Neural crest cell (in vitro differentiated cells): ENCODE results near the gene NPC1. TPM values are rescaled to one million over a fixed set of nuclear protein-coding genes. Genes with fewer than 3 reads are reported as not detected.
"Not testable (repeated sequence)": the region's sequence is repeated elsewhere in the genome, so short reads cannot be mapped to it uniquely, and the experiment has no call there.

ENCODE experiments used
- DNase-seq: peaks from one replicate; pipeline ENCODE4 v3.0.0; 2021; ENCODE audit warnings: low read depth, mixed read lengths, low spot score
- H3K27ac Mint-ChIP-seq: one replicate; pipeline ENCODE4 v1.8.0; 2021; ENCODE audit warnings: mild to moderate bottlenecking, mixed read lengths; ENCODE audit not compliant: unreplicated experiment
- H3K27me3 Mint-ChIP-seq: 2 replicates; pipeline ENCODE4 v1.8.0; 2021; ENCODE audit warnings: low read depth, mild to moderate bottlenecking, mixed read lengths
- H3K36me3 Mint-ChIP-seq: 2 replicates; pipeline ENCODE4 v1.8.0; 2021; ENCODE audit warnings: low read depth, mild to moderate bottlenecking, mixed read lengths
- H3K4me1 Mint-ChIP-seq: 2 replicates; pipeline ENCODE4 v1.8.0; 2021; ENCODE audit warnings: mixed read lengths
- H3K4me3 Mint-ChIP-seq: one replicate; pipeline ENCODE4 v1.8.0; 2021; ENCODE audit warnings: mild to moderate bottlenecking, mixed read lengths
- H3K9me3 Mint-ChIP-seq: 2 replicates; pipeline ENCODE4 v1.8.0; 2021; ENCODE audit warnings: mixed read lengths
- total RNA-seq: library from RNA; stranded (reverse); gene quantifications from 2 replicates; pipeline ENCODE4 v1.2.1, GENCODE V29; 2021
- TF ChIP-seq, protein P1 (sequence below): fragments of 200-600 bp; sonication (generic); conservative IDR thresholded peaks from 2 replicates; pipeline ENCODE4 v1.5.0; 2021; ENCODE audit warnings: antibody characterized with exemption, mild to moderate bottlenecking

Gene NPC1
- total RNA-seq, 1 donor from 2014 or later: 62.7 TPM

DNA sequence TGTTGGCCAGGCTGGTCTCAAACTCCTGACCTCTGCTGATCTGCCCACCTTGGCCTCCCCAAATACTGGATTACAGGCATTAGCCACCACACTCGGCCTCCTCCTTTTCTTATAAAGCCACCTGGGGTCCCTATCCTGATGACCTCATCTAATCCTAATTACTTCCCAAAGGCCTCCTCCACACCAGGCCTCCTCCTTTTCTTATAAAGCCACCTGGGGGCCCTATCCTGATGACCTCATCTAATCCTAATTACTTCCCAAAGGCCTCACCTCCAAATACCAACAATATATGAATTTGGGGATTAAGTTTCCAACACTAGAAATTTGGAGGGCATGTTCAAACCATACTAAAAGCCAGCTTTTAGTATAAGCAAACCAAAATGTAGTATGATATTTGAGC lies 92.7 kb downstream of the NPC1 start:
- Mint-ChIP-seq H3K4me1 (peaks cover 13% of the 10 kb centered on the region), H3K4me3 (no peak overlapping the region), H3K27me3 (no peaks in the 10 kb centered on the region), H3K9me3 (peaks cover 8% of the 10 kb centered on the region), H3K36me3 (peaks cover 3% of the 10 kb centered on the region), H3K27ac (no peak overlapping the region)
- DNase-seq: no peak
- TF ChIP-seq, protein P1, sequence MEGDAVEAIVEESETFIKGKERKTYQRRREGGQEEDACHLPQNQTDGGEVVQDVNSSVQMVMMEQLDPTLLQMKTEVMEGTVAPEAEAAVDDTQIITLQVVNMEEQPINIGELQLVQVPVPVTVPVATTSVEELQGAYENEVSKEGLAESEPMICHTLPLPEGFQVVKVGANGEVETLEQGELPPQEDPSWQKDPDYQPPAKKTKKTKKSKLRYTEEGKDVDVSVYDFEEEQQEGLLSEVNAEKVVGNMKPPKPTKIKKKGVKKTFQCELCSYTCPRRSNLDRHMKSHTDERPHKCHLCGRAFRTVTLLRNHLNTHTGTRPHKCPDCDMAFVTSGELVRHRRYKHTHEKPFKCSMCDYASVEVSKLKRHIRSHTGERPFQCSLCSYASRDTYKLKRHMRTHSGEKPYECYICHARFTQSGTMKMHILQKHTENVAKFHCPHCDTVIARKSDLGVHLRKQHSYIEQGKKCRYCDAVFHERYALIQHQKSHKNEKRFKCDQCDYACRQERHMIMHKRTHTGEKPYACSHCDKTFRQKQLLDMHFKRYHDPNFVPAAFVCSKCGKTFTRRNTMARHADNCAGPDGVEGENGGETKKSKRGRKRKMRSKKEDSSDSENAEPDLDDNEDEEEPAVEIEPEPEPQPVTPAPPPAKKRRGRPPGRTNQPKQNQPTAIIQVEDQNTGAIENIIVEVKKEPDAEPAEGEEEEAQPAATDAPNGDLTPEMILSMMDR: no peak

DNA sequence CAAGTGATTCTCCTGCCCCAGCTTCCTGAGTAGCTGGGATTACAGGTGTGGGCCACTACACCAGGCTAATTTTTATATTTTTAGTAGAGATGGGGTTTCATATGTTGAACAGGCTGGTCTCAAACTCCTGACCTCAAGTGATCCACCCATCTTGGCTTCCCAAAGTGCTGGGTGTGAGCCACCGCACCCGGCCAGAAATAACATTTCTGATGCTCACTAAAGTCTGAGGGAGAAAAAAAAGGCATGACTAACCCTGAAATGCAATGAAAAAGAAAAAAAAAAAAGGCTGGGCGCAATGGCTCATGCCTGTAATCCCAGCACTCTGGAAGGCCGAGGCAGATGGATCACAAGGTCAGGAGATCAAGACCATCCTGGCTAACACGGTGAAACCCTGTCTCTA lies 96.7 kb downstream of the NPC1 start:
- H3K9me3 Mint-ChIP-seq, H3K4me3 Mint-ChIP-seq, DNase-seq, H3K27me3 Mint-ChIP-seq, H3K4me1 Mint-ChIP-seq, H3K27ac Mint-ChIP-seq, H3K36me3 Mint-ChIP-seq: not testable (repeated sequence)

DNA sequence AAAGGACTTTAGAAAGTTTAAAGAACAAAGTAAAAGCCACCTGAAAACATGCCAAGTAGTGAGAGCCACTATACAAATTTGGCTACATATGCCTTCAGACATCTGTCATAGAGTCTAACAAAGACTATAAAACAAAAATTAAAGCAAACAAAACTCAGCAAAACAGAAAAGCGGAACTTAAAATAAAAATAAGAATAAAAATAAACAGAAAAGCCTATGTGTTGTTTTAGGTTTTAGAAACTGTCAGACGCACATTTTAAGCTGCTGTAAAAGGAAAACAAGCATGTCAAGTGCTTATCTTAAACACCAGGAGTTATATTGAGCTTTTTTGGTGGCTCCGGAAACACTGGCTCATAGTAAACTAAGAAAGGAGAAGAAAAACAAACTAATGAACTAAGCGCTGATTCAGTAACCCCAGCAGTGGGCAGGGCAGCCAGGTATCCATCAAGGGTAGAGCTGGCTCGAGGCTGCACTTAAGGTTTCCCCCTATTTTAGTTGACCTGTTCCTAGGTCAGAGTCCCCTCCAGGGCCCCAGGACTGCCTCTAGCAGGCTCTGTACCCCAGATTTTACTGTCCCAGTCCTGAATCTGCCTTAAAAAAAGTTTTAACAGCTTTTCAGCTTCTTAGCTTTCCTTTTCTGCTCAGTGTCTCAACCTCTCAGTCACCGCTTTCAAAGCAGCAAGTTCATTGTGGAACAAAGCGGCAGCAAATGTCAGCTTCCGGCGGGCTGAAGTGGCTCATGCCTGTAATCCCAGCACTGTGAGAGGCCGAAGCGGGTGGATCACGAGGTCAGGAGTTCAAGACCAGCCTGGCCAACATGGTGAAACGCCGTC lies 98.4 kb downstream of the NPC1 start:
- H3K9me3 Mint-ChIP-seq: peaks cover 8% of the 10 kb centered on the region
- H3K4me1 Mint-ChIP-seq: no peaks in the 10 kb centered on the region
- no peak for DNase-seq
- TF ChIP-seq, protein P1: no peak
- H3K27ac Mint-ChIP-seq: no peak overlapping the region
- no peak overlapping the region for H3K4me3 Mint-ChIP-seq
- peaks cover 6% of the 10 kb centered on the region for H3K36me3 Mint-ChIP-seq
- no peaks in the 10 kb centered on the region for H3K27me3 Mint-ChIP-seq

DNA sequence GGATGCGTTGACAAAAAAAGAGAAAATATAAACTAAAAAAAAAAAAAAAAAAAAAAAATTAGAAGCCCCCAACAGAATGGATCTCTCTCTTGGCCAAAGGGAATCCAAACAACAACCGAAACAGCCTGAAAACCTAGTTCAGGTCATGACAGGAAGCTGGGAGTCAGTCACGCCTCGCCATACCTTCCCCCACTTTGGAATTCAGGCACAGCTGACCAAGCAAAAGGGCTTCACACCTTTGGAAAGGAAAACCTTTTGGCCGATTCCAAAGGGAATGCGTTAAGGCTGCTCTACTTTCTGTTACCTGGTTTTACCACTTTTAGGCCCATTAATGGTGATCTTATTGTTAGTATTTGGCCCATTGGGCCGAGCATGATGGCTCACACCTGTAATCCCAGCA lies 100.9 kb downstream of the NPC1 start:
- no peaks in the 10 kb centered on the region for H3K27me3 Mint-ChIP-seq
- no peak for DNase-seq
- TF ChIP-seq, protein P1: no peak
- peaks cover 4% of the 10 kb centered on the region for H3K9me3 Mint-ChIP-seq
- no peak overlapping the region for H3K4me3 Mint-ChIP-seq
- no peaks in the 10 kb centered on the region for H3K4me1 Mint-ChIP-seq
- peaks cover 3% of the 10 kb centered on the region for H3K36me3 Mint-ChIP-seq
- H3K27ac Mint-ChIP-seq: no peak overlapping the region

DNA sequence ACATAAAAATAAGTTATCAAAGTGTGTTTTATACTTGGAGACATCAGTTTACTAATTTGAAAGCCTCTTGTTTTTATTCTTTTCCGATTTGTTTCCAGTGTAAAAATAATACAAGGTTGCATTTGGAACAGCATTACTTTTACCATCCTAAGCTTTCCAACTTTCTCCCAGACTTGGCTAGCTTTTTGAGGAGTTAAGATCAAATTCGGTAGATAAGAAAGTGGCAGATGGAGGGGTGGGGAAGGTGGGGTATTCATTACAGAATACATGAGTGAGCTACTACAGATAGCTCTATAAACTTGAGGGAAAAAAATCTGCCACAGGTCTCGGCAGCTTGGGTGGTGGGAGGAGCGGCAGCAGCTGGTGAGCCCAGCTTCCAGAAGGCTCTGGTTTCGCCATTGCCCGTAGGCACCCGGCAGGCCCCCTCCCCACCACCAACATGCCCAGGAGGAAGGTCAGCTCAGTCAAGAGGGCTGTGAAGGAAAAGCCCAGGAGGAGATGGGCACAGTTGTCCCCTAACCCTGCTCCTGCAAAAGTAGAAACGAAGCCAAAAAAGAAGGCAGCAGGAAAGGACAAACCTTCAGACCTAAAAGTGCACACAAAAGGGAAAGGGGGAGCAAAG lies 101.6 kb downstream of the NPC1 start:
- no peaks in the 10 kb centered on the region for H3K9me3 Mint-ChIP-seq
- no peak overlapping the region for H3K4me3 Mint-ChIP-seq
- peaks cover 3% of the 10 kb centered on the region for H3K36me3 Mint-ChIP-seq
- no peaks in the 10 kb centered on the region for H3K27me3 Mint-ChIP-seq
- H3K4me1 Mint-ChIP-seq: no peaks in the 10 kb centered on the region
- TF ChIP-seq, protein P1: no peak
- no peak overlapping the region for H3K27ac Mint-ChIP-seq
- DNase-seq: no peak

Other genes starting within 250 kb of the NPC1 start
- gene RIOK3, start 133.2 kb downstream of the NPC1 start, total RNA-seq: 35.3 and 39.4 TPM in 2 replicates
- 25.1 and 28.9 TPM in 2 replicates for gene RMC1, start 83.0 kb downstream of the NPC1 start, total RNA-seq
- gene ANKRD29, start 76.4 kb upstream of the NPC1 start, total RNA-seq: 0.61 and 0.96 TPM in 2 replicates
- 0.25 and 0.35 TPM in 2 replicates for gene LAMA3, start 102.9 kb upstream of the NPC1 start, total RNA-seq